ENCODE measurements around the gene ZACN. TPM values are rescaled to one million over a fixed set of nuclear protein-coding genes. Genes with fewer than 3 reads are reported as not detected.
A peak's percentile ranks its signal among the peaks of the same experiment; 100 is the strongest.

Gene ZACN
- total and polyA plus RNA-seq, 2 experiments from 2014 or later: 0.85 TPM; not detected in 1

- Histone ChIP-seq H3K4me3 (no peak within 1 kb of the TSS), H3K27me3 (replicated peaks; ENCODE audit: insufficient read depth) (peaks cover 59% of the 10 kb centered on the region), H4K20me1 (ENCODE audit: insufficient read depth) (no peaks in the 10 kb centered on the region; the same call in 1 of the 2 replicates), H3K79me2 (ENCODE audit: insufficient read depth) (peaks cover 32% of the 10 kb centered on the region), H3K4me1 (ENCODE audit: insufficient read depth) (peaks cover 11% of the 10 kb centered on the region), H3K36me3 (ENCODE audit: low read depth) (no peaks in the 10 kb centered on the region), H3K4me2 (ENCODE audit: unreplicated experiment) (no peak within 1 kb of the TSS), H3F3A (ENCODE audit: insufficient read depth) (no peaks in the 10 kb centered on the region), H3K27ac (no peak within 1 kb of the TSS), H3K9ac (no peak within 1 kb of the TSS), H2AFZ (no peak within 1 kb of the TSS), H3K9me2 (ENCODE audit: insufficient read depth) (no peaks in the 10 kb centered on the region), H3K9me3 (ENCODE audit: low read depth) (no peaks in the 10 kb centered on the region)
- in situ Hi-C loops (cut with MboI): no loop called here
- TF ChIP-seq EZH2phosphoT487 (IDR thresholded peaks at IDR 0.05; ENCODE audit: insufficient read depth, low read depth) (no peak), EZH2 (IDR thresholded peaks at IDR 0.05; ENCODE audit: insufficient read depth, poor library complexity, severe bottlenecking) (peak; percentile 51)
- DNase-seq: no peak
- 3 to 4% methylated on average over 59 to 78 of the region's 92 CpGs for WGBS, 2 experiments (ENCODE audit: low coverage in 1 of 2, low lambda C conversion rate in 2 of 2, missing lambda C conversion rate in 2 of 2)
Measured at GRCh38 chr17:76074390-76075363, 4.3 kb upstream of the ZACN start, which contains the start of gene GALR2. TSS of gene GALR2 (plus strand) at chr17:76074781. CDS start at chr17:76074884, 103 bp downstream.

- Histone ChIP-seq H3K4me2 (ENCODE audit: unreplicated experiment) (no peak overlapping the region), H3K9me3 (ENCODE audit: low read depth) (no peaks in the 10 kb centered on the region), H2AFZ (no peak overlapping the region), H3K79me2 (ENCODE audit: insufficient read depth) (peaks cover 23% of the 10 kb centered on the region), H3K9ac (no peak overlapping the region), H3F3A (ENCODE audit: insufficient read depth) (no peaks in the 10 kb centered on the region), H3K4me1 (ENCODE audit: insufficient read depth) (peaks cover 8% of the 10 kb centered on the region), H3K9me2 (ENCODE audit: insufficient read depth) (no peaks in the 10 kb centered on the region), H3K4me3 (no peak overlapping the region), H3K27me3 (replicated peaks; ENCODE audit: insufficient read depth) (peaks cover 59% of the 10 kb centered on the region), H3K36me3 (ENCODE audit: low read depth) (no peaks in the 10 kb centered on the region), H3K27ac (no peak overlapping the region), H4K20me1 (ENCODE audit: insufficient read depth) (no peaks in the 10 kb centered on the region; the same call in 1 of the 2 replicates)
- 4 to 5% methylated on average over 48 of the region's 48 CpGs for WGBS, 2 experiments (ENCODE audit: low coverage in 1 of 2, low lambda C conversion rate in 2 of 2, missing lambda C conversion rate in 2 of 2)
- in situ Hi-C loops (cut with MboI): no loop called here
- TF ChIP-seq EZH2 (IDR thresholded peaks at IDR 0.05; ENCODE audit: insufficient read depth, poor library complexity, severe bottlenecking) (peak; percentile 84), EZH2phosphoT487 (IDR thresholded peaks at IDR 0.05; ENCODE audit: insufficient read depth, low read depth) (no peak)
- DNase-seq: peak; percentile 42
Measured at GRCh38 chr17:76075364-76076145, 3.4 kb upstream of the ZACN start.

- in situ Hi-C loops (cut with MboI): no loop called here
- WGBS, 2 experiments (ENCODE audit: low coverage in 1 of 2, low lambda C conversion rate in 2 of 2, missing lambda C conversion rate in 2 of 2): 7 to 8% methylated on average over 32 to 40 of the region's 41 CpGs
Measured at GRCh38 chr17:76076146-76076764, 2.7 kb upstream of the ZACN start.

More at GRCh38 chr17:76076146-76076764, 2.7 kb upstream of the ZACN start:
- no peaks in the 10 kb centered on the region for H3K9me3 ChIP-seq (ENCODE audit: low read depth)
- H3K27ac ChIP-seq: no peak overlapping the region
- peaks cover 1% of the 10 kb centered on the region for H3K4me1 ChIP-seq (ENCODE audit: insufficient read depth)
- no peak overlapping the region for H3K4me2 ChIP-seq (ENCODE audit: unreplicated experiment)
- H4K20me1 ChIP-seq (ENCODE audit: insufficient read depth): no peaks in the 10 kb centered on the region
- H3K79me2 ChIP-seq (ENCODE audit: insufficient read depth): peaks cover 16% of the 10 kb centered on the region
- no peak overlapping the region for H3K9ac ChIP-seq
- peaks cover 59% of the 10 kb centered on the region for H3K27me3 ChIP-seq (replicated peaks; ENCODE audit: insufficient read depth)
- H3K4me3 ChIP-seq: no peak overlapping the region
- DNase-seq: no peak
- H3F3A ChIP-seq (ENCODE audit: insufficient read depth): no peaks in the 10 kb centered on the region
- H3K9me2 ChIP-seq (ENCODE audit: insufficient read depth): no peaks in the 10 kb centered on the region
- TF ChIP-seq EZH2 (IDR thresholded peaks at IDR 0.05; ENCODE audit: insufficient read depth, poor library complexity, severe bottlenecking) (peak; percentile 85), EZH2phosphoT487 (IDR thresholded peaks at IDR 0.05; ENCODE audit: insufficient read depth, low read depth) (no peak)
- no peaks in the 10 kb centered on the region for H3K36me3 ChIP-seq (ENCODE audit: low read depth)
- no peak overlapping the region for H2AFZ ChIP-seq

Data from GM23248 (cell line).